K562 (cell line): ENCODE measurements around the gene KCNH8. TPM values are rescaled to one million over a fixed set of nuclear protein-coding genes. Genes with fewer than 3 reads are reported as not detected.

Experiments
- ATAC-seq: fragments of 200-7000 bp; cut with Tn5 transposase; 3 replicates; pipeline ENCODE4 v1.9.1; 2020; ENCODE audit warnings: moderate library complexity
- BruUV-seq: library from RNA; stranded (reverse); fragments of 400-500 nt; replicated peaks from 2 replicates; lab custom pipeline; 2021; lab: Mats Ljungman, UMichigan
- CTCF ChIA-PET: fragments of 300-600 bp; formaldehyde crosslinking; extraction: SDS; loops from one replicate; lab custom pipeline; 2021; ENCODE audit warnings: low intra/inter-chr PET ratio; lab: Yijun Ruan, JAX
- POLR2A ChIA-PET: fragments of 300-600, 350-650 bp; sonication (Branson Sonifier 250); formaldehyde crosslinking; extraction: SDS; loops from one replicate; lab custom pipeline; 2021; ENCODE audit warnings: antibody characterized with exemption, inconsistent platforms; lab: Yijun Ruan, JAX
- DNase-seq, 4 experiments: peaks; one replicate each; pipeline versions ENCODE4 v3.0.0 to v3.0.0-alpha.2; 2011 to 2018; ENCODE audit warnings: low spot score in 3 of 4, mixed read lengths in 3 of 4; ENCODE audit errors: extremely low read depth in 1 of 4
- FAIRE-seq: peaks from 2 replicates; lab custom pipeline; 2011; peaks lifted over from hg19 to GRCh38; lab: Jason Lieb, UNC
- H2AFZ ChIP-seq: 2 replicates; pipeline ENCODE4 v1.6.0; 2011; ENCODE audit warnings: low read depth, low read length, control low read depth, inconsistent platforms
- H3K27ac ChIP-seq: fragments of 200-600 bp; 3 replicates; pipeline ENCODE4 v1.8.0; 2011; ENCODE audit warnings: low read depth, mild to moderate bottlenecking, control low read depth, inconsistent platforms, low read length, moderate library complexity, mixed read lengths; ENCODE audit errors: extremely low read depth
- H3K27me3 ChIP-seq, 2 experiments: fragments of 300-600 bp in 1 of 2; 2 replicates in 1 of 2; 3 replicates in 1 of 2; pipeline versions ENCODE4 v1.6.0 to v1.8.0; 2011; ENCODE audit warnings: inconsistent platforms in 2 of 2, low read length in 2 of 2, mild to moderate bottlenecking in 1 of 2, mixed read lengths in 1 of 2, moderate library complexity in 1 of 2; ENCODE audit not compliant: control insufficient read depth in 2 of 2, insufficient read depth in 2 of 2
- H3K36me3 ChIP-seq: fragments of 300-600 bp; 3 replicates; pipeline ENCODE4 v1.8.0; 2011; ENCODE audit warnings: mild to moderate bottlenecking, low read length, inconsistent platforms; ENCODE audit not compliant: control insufficient read depth, insufficient read depth
- H3K4me1 ChIP-seq, 2 experiments: fragments of 200-600 bp in 1 of 2; replicated peaks in 1 of 2; 2 replicates in 1 of 2; 3 replicates in 1 of 2; pipeline versions ENCODE4 v1.5.1 to v1.8.0; 2011; ENCODE audit warnings: inconsistent platforms in 2 of 2, low read length in 2 of 2, mild to moderate bottlenecking in 1 of 2, mixed read lengths in 1 of 2, moderate library complexity in 1 of 2; ENCODE audit not compliant: control insufficient read depth in 2 of 2, insufficient read depth in 2 of 2
- H3K4me2 ChIP-seq: 2 replicates; pipeline ENCODE4 v1.6.1; 2011; ENCODE audit warnings: low read length, control low read depth, inconsistent platforms, mixed read lengths; ENCODE audit not compliant: insufficient read depth
- H3K4me3 ChIP-seq: fragments of 200-600 bp; sonication (generic), shearing (Covaris generic); 2 replicates; pipeline ENCODE4 v1.5.1; 2016; ENCODE audit warnings: control low read depth, inconsistent platforms
- H3K79me2 ChIP-seq: fragments of 200-600 bp; 3 replicates; pipeline ENCODE4 v1.8.0; 2011; ENCODE audit warnings: low read length, inconsistent platforms; ENCODE audit not compliant: control insufficient read depth, insufficient read depth
- H3K9ac ChIP-seq, 2 experiments: 2 replicates each; pipeline versions ENCODE4 v1.6.0 to v1.6.1; 2011; ENCODE audit warnings: low read depth in 2 of 2, low read length in 2 of 2, control low read depth in 1 of 2, inconsistent platforms in 1 of 2, mild to moderate bottlenecking in 1 of 2, mixed read lengths in 1 of 2; ENCODE audit not compliant: insufficient read depth in 1 of 2
- H3K9me1 ChIP-seq: one replicate; pipeline ENCODE4 v1.6.0; 2011; ENCODE audit warnings: inconsistent platforms, mild to moderate bottlenecking, low read length, moderate library complexity; ENCODE audit not compliant: control insufficient read depth, insufficient read depth
- H3K9me3 ChIP-seq: replicated peaks from 2 replicates; pipeline ENCODE4 v1.5.1; 2011; ENCODE audit warnings: low read depth, low read length, inconsistent platforms; ENCODE audit not compliant: control insufficient read depth, insufficient read depth
- H4K20me1 ChIP-seq: replicated peaks from 2 replicates; pipeline ENCODE4 v1.6.1; 2011; ENCODE audit warnings: low read length, inconsistent platforms, mixed read lengths; ENCODE audit not compliant: control insufficient read depth, insufficient read depth
- CREBBP ChIP-seq: IDR thresholded peaks from one replicate; pipeline ENCODE4 v1.6.1; 2012; ENCODE audit warnings: low read depth, mild to moderate bottlenecking, control low read depth, inconsistent platforms, low read length
- FOXA1 ChIP-seq: fragments of 450-650 bp; IDR thresholded peaks from 2 replicates; pipeline ENCODE4 v1.6.1; 2016; ENCODE audit warnings: mild to moderate bottlenecking, borderline replicate concordance
- HNRNPUL1 ChIP-seq: fragments of 200-400 bp; formaldehyde crosslinking; IDR thresholded peaks from 2 replicates; pipeline ENCODE4 v1.6.1; 2017; ENCODE audit warnings: low read length
- HOXB6 ChIP-seq: fragments of 250-450 bp; sonication (Bioruptor Pico); IDR thresholded peaks from 2 replicates; pipeline ENCODE4 v1.5.1; 2022; ENCODE audit warnings: mild to moderate bottlenecking, borderline replicate concordance
- MBD2 ChIP-seq: sonication (generic); IDR thresholded peaks from 2 replicates; pipeline ENCODE4 v1.6.1; 2016; ENCODE audit warnings: low read depth, borderline replicate concordance
- NCOA4 ChIP-seq: fragments of 450-650 bp; IDR thresholded peaks from 2 replicates; pipeline ENCODE4 v1.6.1; 2018; ENCODE audit warnings: mild to moderate bottlenecking; ENCODE audit not compliant: partially characterized antibody
- NFIC ChIP-seq: fragments of 450-650 bp; IDR thresholded peaks from 2 replicates; pipeline ENCODE4 v1.6.1; 2017; ENCODE audit warnings: mild to moderate bottlenecking, inconsistent platforms
- POLR2A ChIP-seq: fragments of 450-650 bp; conservative IDR thresholded peaks from 2 replicates; pipeline ENCODE4 v1.6.1; 2016
- TBL1XR1 ChIP-seq, 2 experiments: IDR thresholded peaks; 2 replicates each; pipeline ENCODE4 v1.6.1; 2012; ENCODE audit warnings: improper control_type of control experiment in 2 of 2, low read length in 2 of 2, mild to moderate bottlenecking in 1 of 2
- ZFP1 ChIP-seq: fragments of 450-650 bp; formaldehyde crosslinking; IDR thresholded peaks from 2 replicates; pipeline ENCODE4 v1.4.0; 2020; ENCODE audit warnings: mild to moderate bottlenecking, mixed read lengths
- WGBS: fragments of 100-300 bp; shearing (Covaris generic); methylation state at CpG from one replicate; pipeline ENCODE4 v1.1.6; 2016; ENCODE audit warnings: low coverage, mixed read lengths; ENCODE audit not compliant: insufficient coverage; ENCODE audit errors: missing lambda C conversion rate; 5-methylcytosine and 5-hydroxymethylcytosine counted together
- in situ Hi-C: fragments of 300-500 bp; cut with MboI; formaldehyde crosslinking; loops from 4 replicates; pipeline ENCODE4 v1.15.0; 2018; ENCODE audit warnings: inconsistent platforms, mixed read lengths
- intact Hi-C: fragments of 100-400 bp; cut with micrococcal nuclease; formaldehyde crosslinking; loops from 2 replicates; pipeline ENCODE4 v1.14.2; 2022
- polyA plus RNA-seq, 8 experiments: library from polyadenylated mRNA; depleted of rRNA in 4 of 8; stranded (reverse) in 5 of 8; unstranded in 3 of 8; fragments of >200 nt; fragmentation: Nextera tagmentation in 2 of 8; fragmentation: Illumina TruSeq in 1 of 8; extraction: Ambion mirVana in 2 of 8; extraction: Trizol in 1 of 8; gene quantifications; 2 replicates each; pipeline versions ENCODE4 v1.2.1 to v1.2.3, GENCODE V29; 2011 to 2014; ENCODE audit warnings: inconsistent platforms in 1 of 8, missing spikeins in 1 of 8
- total RNA-seq, 7 experiments: library from RNA; depleted of rRNA in 6 of 7; stranded (reverse); fragments of >200 nt in 6 of 7; fragmentation: Illumina TruSeq in 2 of 7; extraction: Trizol in 2 of 7; gene quantifications; 2 replicates each; pipeline versions ENCODE4 v1.2.1 to v1.2.3, GENCODE V29; 2011 to 2021; ENCODE audit warnings: low replicate concordance in 1 of 7
- TF ChIP-seq, protein P1 (sequence below): fragments of 450-650 bp; formaldehyde crosslinking; IDR thresholded peaks from 2 replicates; pipeline ENCODE4 v1.4.0; 2020; ENCODE audit warnings: mild to moderate bottlenecking, moderate library complexity
- TF ChIP-seq, protein P2 (sequence below), 2 experiments: fragments of 450-650 bp in 1 of 2; sonication (generic) in 1 of 2; formaldehyde crosslinking in 1 of 2; IDR thresholded peaks in 1 of 2; conservative IDR thresholded peaks in 1 of 2; 2 replicates each; pipeline versions ENCODE4 v1.6.1 to v1.8.1; 2016 to 2023; ENCODE audit warnings: mild to moderate bottlenecking in 2 of 2, moderate library complexity in 2 of 2, inconsistent platforms in 1 of 2, missing genetic modification reagents in 1 of 2

KCNH8 gene
- total and polyA plus RNA-seq, 9 of the 15 experiments (the other 6 are each of a cell fraction or from before 2014, with no cell fraction given), result 0.02 to 0.08 (median 0.04) TPM; not detected in 6

DNA sequence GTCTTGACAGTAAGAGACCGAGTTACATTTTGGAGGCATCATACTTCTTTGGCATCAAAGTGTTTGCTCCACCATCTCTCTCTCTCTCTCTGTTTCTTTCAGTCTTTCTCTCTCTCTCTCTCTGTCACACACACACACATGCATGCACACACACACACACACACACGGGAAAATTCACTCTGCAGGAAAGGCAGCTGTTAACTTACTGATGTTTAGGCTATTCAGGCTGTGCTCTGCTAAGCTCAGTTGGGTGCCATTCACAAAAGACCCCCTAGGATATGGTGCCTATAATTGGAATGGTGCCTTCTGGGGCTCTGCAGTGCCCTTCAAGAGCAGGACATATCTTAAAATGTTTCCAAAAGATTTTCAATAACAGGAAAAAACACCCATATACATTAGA is 78.2 kb downstream of the KCNH8 start:
- no peak overlapping the region for H3K4me3 ChIP-seq
- no peaks in the 10 kb centered on the region for H3K27me3 ChIP-seq
- CTCF ChIA-PET, result no interaction called here

More for the DNA sequence above, 78.2 kb downstream of the KCNH8 start:
- H3K9me1 ChIP-seq, result no peaks in the 10 kb centered on the region
- intact Hi-C loops, result no loop called here
- POLR2A ChIA-PET, result no interaction called here
- H3K79me2 ChIP-seq, result no peaks in the 10 kb centered on the region
- H3K36me3 ChIP-seq, result no peaks in the 10 kb centered on the region
- ATAC-seq (no peak), FAIRE-seq (no peak), DNase-seq (no peak)
- WGBS, result 0% methylated on average over 2 of the region's 2 CpGs
- BruUV-seq, result no TSS peak
- no peaks in the 10 kb centered on the region for H3K4me1 ChIP-seq
- H3K27ac ChIP-seq, result no peak overlapping the region
- no peak overlapping the region for H2AFZ ChIP-seq
- H3K9ac ChIP-seq, result no peak overlapping the region
- no peaks in the 10 kb centered on the region for H4K20me1 ChIP-seq
- in situ Hi-C loops, result no loop called here
- H3K9me3 ChIP-seq, result peaks cover 1% of the 10 kb centered on the region; the same call in 1 of the 2 replicates
- no peak overlapping the region for H3K4me2 ChIP-seq
- TF ChIP-seq HNRNPUL1, result no peak
- no peak for TF ChIP-seq NCOA4
- no peak for TF ChIP-seq NFIC
- TF ChIP-seq CREBBP, result no peak
- TF ChIP-seq POLR2A, result no peak
- TF ChIP-seq, protein P1, sequence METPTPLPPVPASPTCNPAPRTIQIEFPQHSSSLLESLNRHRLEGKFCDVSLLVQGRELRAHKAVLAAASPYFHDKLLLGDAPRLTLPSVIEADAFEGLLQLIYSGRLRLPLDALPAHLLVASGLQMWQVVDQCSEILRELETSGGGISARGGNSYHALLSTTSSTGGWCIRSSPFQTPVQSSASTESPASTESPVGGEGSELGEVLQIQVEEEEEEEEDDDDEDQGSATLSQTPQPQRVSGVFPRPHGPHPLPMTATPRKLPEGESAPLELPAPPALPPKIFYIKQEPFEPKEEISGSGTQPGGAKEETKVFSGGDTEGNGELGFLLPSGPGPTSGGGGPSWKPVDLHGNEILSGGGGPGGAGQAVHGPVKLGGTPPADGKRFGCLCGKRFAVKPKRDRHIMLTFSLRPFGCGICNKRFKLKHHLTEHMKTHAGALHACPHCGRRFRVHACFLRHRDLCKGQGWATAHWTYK (CRISPR knock-in tag), result no peak
- no peak for TF ChIP-seq HOXB6
- TF ChIP-seq FOXA1, result no peak
- TF ChIP-seq, protein P2, sequence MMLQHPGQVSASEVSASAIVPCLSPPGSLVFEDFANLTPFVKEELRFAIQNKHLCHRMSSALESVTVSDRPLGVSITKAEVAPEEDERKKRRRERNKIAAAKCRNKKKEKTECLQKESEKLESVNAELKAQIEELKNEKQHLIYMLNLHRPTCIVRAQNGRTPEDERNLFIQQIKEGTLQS (IDR thresholded peaks at IDR 0.05), result no peak
- TF ChIP-seq, protein P2 (CRISPR knock-in tag; conservative IDR thresholded peaks at IDR 0.05), result no peak
- TF ChIP-seq MBD2, result no peak
- TF ChIP-seq ZFP1, result no peak
- no peak for TF ChIP-seq TBL1XR1 (IDR thresholded peaks at IDR 0.05; ENCODE audit: low read length in 2 of 2)
